Measurements from ENCODE around the gene CASK. TPM values are rescaled to one million over a fixed set of nuclear protein-coding genes. Genes with fewer than 3 reads are reported as not detected.
A peak's percentile ranks its signal among the peaks of the same experiment; 100 is the strongest.

CASK gene
- total RNA-seq, 1 experiment from 2014 or later = 15.8 TPM

- Histone ChIP-seq H3K4me3 (no peak overlapping the region), H3K9me3 (replicated peaks) (no peaks in the 10 kb centered on the region), H3K36me3 (no peaks in the 10 kb centered on the region), H3K27me3 (replicated peaks) (no peaks in the 10 kb centered on the region), H3K4me1 (replicated peaks) (no peaks in the 10 kb centered on the region), H3K27ac (no peak overlapping the region)
- DNase-seq (ENCODE audit: low read depth in 1 of 2, low spot score in 2 of 2) = no peak
These were observed 76.6 kb downstream of the CASK start for GRCh38 chrX:41846714-41847113.

GRCh38 chrX:41837270-41837944 is 85.9 kb downstream of the CASK start:
- no peak overlapping the region for H3K4me3 ChIP-seq
- no peaks in the 10 kb centered on the region for H3K36me3 ChIP-seq
- H3K9me3 ChIP-seq (replicated peaks) = no peaks in the 10 kb centered on the region
- no peak overlapping the region for H3K27ac ChIP-seq
- DNase-seq (ENCODE audit: low read depth in 1 of 2, low spot score in 2 of 2) = no peak
- no peaks in the 10 kb centered on the region for H3K4me1 ChIP-seq (replicated peaks)
- H3K27me3 ChIP-seq (replicated peaks) = no peaks in the 10 kb centered on the region

GRCh38 chrX:41828826-41829225 is 94.5 kb downstream of the CASK start:
- H3K27me3 ChIP-seq (replicated peaks) = no peaks in the 10 kb centered on the region
- no peak for DNase-seq (ENCODE audit: low read depth in 1 of 2, low spot score in 2 of 2)
- H3K27ac ChIP-seq = no peak overlapping the region
- no peak overlapping the region for H3K4me3 ChIP-seq
- H3K9me3 ChIP-seq (replicated peaks) = no peaks in the 10 kb centered on the region
- no peaks in the 10 kb centered on the region for H3K36me3 ChIP-seq
- H3K4me1 ChIP-seq (replicated peaks) = peaks cover 3% of the 10 kb centered on the region; the same call in 1 of the 2 replicates

- DNase-seq (ENCODE audit: low read depth in 1 of 2, low spot score in 2 of 2) = peak in 1 of 2 experiments; percentile 31
- no peaks in the 10 kb centered on the region for H3K9me3 ChIP-seq (replicated peaks)
- no peaks in the 10 kb centered on the region for H3K36me3 ChIP-seq
- H3K27ac ChIP-seq = peak overlapping the region; percentile 24; the same call in 1 of the 2 replicates
- no peaks in the 10 kb centered on the region for H3K27me3 ChIP-seq (replicated peaks)
- H3K4me1 ChIP-seq (replicated peaks) = peaks cover 3% of the 10 kb centered on the region; the same call in 1 of the 2 replicates
- no peak overlapping the region for H3K4me3 ChIP-seq
These were observed 95.5 kb downstream of the CASK start for GRCh38 chrX:41827886-41828285.

GRCh38 chrX:41825796-41826195 is 97.6 kb downstream of the CASK start:
- no peaks in the 10 kb centered on the region for H3K9me3 ChIP-seq (replicated peaks)
- H3K4me3 ChIP-seq = no peak overlapping the region
- H3K27me3 ChIP-seq (replicated peaks) = no peaks in the 10 kb centered on the region
- no peaks in the 10 kb centered on the region for H3K36me3 ChIP-seq
- peaks cover 3% of the 10 kb centered on the region; the same call in 1 of the 2 replicates for H3K4me1 ChIP-seq (replicated peaks)
- no peak overlapping the region for H3K27ac ChIP-seq
- DNase-seq (ENCODE audit: low read depth in 1 of 2, low spot score in 2 of 2) = no peak

GRCh38 chrX:41824551-41824950 is 98.8 kb downstream of the CASK start:
- Histone ChIP-seq H3K4me3 (no peak overlapping the region), H3K36me3 (no peaks in the 10 kb centered on the region), H3K27me3 (replicated peaks) (no peaks in the 10 kb centered on the region), H3K9me3 (replicated peaks) (no peaks in the 10 kb centered on the region), H3K4me1 (replicated peaks) (peaks cover 3% of the 10 kb centered on the region; the same call in 1 of the 2 replicates), H3K27ac (no peak overlapping the region)
- no peak for DNase-seq (ENCODE audit: low read depth in 1 of 2, low spot score in 2 of 2)

- Histone ChIP-seq H3K27ac (no peak overlapping the region), H3K36me3 (no peaks in the 10 kb centered on the region), H3K9me3 (replicated peaks) (no peaks in the 10 kb centered on the region), H3K4me3 (no peak overlapping the region), H3K4me1 (replicated peaks) (peaks cover 3% of the 10 kb centered on the region; the same call in 1 of the 2 replicates), H3K27me3 (replicated peaks) (no peaks in the 10 kb centered on the region)
- no peak for DNase-seq (ENCODE audit: low read depth in 1 of 2, low spot score in 2 of 2)
These were observed 100.0 kb downstream of the CASK start for GRCh38 chrX:41823402-41823801.

GRCh38 chrX:41822892-41823291 is 100.5 kb downstream of the CASK start:
- no peak overlapping the region for H3K27ac ChIP-seq
- no peak overlapping the region for H3K4me3 ChIP-seq
- no peak for DNase-seq (ENCODE audit: low read depth in 1 of 2, low spot score in 2 of 2)
- H3K4me1 ChIP-seq (replicated peaks) = peaks cover 3% of the 10 kb centered on the region; the same call in 1 of the 2 replicates
- no peaks in the 10 kb centered on the region for H3K9me3 ChIP-seq (replicated peaks)
- H3K27me3 ChIP-seq (replicated peaks) = no peaks in the 10 kb centered on the region
- no peaks in the 10 kb centered on the region for H3K36me3 ChIP-seq

GRCh38 chrX:41808047-41808446 is 115.3 kb downstream of the CASK start:
- no peak overlapping the region for H3K27ac ChIP-seq
- no peaks in the 10 kb centered on the region for H3K9me3 ChIP-seq (replicated peaks)
- H3K36me3 ChIP-seq = no peaks in the 10 kb centered on the region
- H3K4me3 ChIP-seq = no peak overlapping the region
- H3K27me3 ChIP-seq (replicated peaks) = no peaks in the 10 kb centered on the region
- no peaks in the 10 kb centered on the region for H3K4me1 ChIP-seq (replicated peaks)
- DNase-seq (ENCODE audit: low read depth in 1 of 2, low spot score in 2 of 2) = no peak

- Histone ChIP-seq H3K4me1 (replicated peaks) (no peaks in the 10 kb centered on the region), H3K9me3 (replicated peaks) (no peaks in the 10 kb centered on the region), H3K36me3 (no peaks in the 10 kb centered on the region), H3K27me3 (replicated peaks) (no peaks in the 10 kb centered on the region), H3K4me3 (no peak overlapping the region), H3K27ac (no peak overlapping the region)
- no peak for DNase-seq (ENCODE audit: low read depth in 1 of 2, low spot score in 2 of 2)
These were observed 120.4 kb downstream of the CASK start for GRCh38 chrX:41802958-41803357.

- Histone ChIP-seq H3K4me3 (no peak overlapping the region), H3K27me3 (replicated peaks) (no peaks in the 10 kb centered on the region), H3K9me3 (replicated peaks) (no peaks in the 10 kb centered on the region), H3K27ac (no peak overlapping the region), H3K36me3 (no peaks in the 10 kb centered on the region), H3K4me1 (replicated peaks) (no peaks in the 10 kb centered on the region)
- DNase-seq (ENCODE audit: low read depth in 1 of 2, low spot score in 2 of 2) = no peak
These were observed 123.7 kb downstream of the CASK start for GRCh38 chrX:41799661-41800060.

- Histone ChIP-seq H3K27ac (no peak overlapping the region), H3K9me3 (replicated peaks) (no peaks in the 10 kb centered on the region), H3K4me3 (no peak overlapping the region), H3K36me3 (no peaks in the 10 kb centered on the region), H3K27me3 (replicated peaks) (no peaks in the 10 kb centered on the region), H3K4me1 (replicated peaks) (no peaks in the 10 kb centered on the region)
- no peak for DNase-seq (ENCODE audit: low read depth in 1 of 2, low spot score in 2 of 2)
These were observed 126.8 kb downstream of the CASK start for GRCh38 chrX:41796577-41796976.

- no peaks in the 10 kb centered on the region for H3K9me3 ChIP-seq (replicated peaks)
- H3K27me3 ChIP-seq (replicated peaks) = no peaks in the 10 kb centered on the region
- no peak overlapping the region for H3K27ac ChIP-seq
- H3K4me3 ChIP-seq = no peak overlapping the region
- no peaks in the 10 kb centered on the region for H3K4me1 ChIP-seq (replicated peaks)
- H3K36me3 ChIP-seq = no peaks in the 10 kb centered on the region
- no peak for DNase-seq (ENCODE audit: low read depth in 1 of 2, low spot score in 2 of 2)
These were observed 127.3 kb downstream of the CASK start for GRCh38 chrX:41796046-41796445.

GRCh38 chrX:41789374-41789773 is 134.0 kb downstream of the CASK start:
- Histone ChIP-seq H3K27ac (no peak overlapping the region), H3K9me3 (replicated peaks) (no peaks in the 10 kb centered on the region), H3K4me3 (no peak overlapping the region), H3K4me1 (replicated peaks) (no peaks in the 10 kb centered on the region), H3K36me3 (no peaks in the 10 kb centered on the region), H3K27me3 (replicated peaks) (no peaks in the 10 kb centered on the region)
- DNase-seq (ENCODE audit: low read depth in 1 of 2, low spot score in 2 of 2) = no peak

- Histone ChIP-seq H3K27me3 (replicated peaks) (no peaks in the 10 kb centered on the region), H3K9me3 (replicated peaks) (no peaks in the 10 kb centered on the region), H3K36me3 (no peaks in the 10 kb centered on the region), H3K4me1 (replicated peaks) (no peaks in the 10 kb centered on the region), H3K4me3 (no peak overlapping the region), H3K27ac (no peak overlapping the region)
- no peak for DNase-seq (ENCODE audit: low read depth in 1 of 2, low spot score in 2 of 2)
These were observed 137.7 kb downstream of the CASK start for GRCh38 chrX:41785685-41786084.

Data from SJSA1 (cell line).